WTC11 (cell line): ENCODE data around the gene WSB1.

ENCODE experiments used
- SMAD3 ChIP-seq: sonication (generic); formaldehyde crosslinking; IDR thresholded peaks from 2 replicates; pipeline ENCODE4 v1.8.0; 2022; ENCODE audit warnings: missing genetic modification reagents, mild to moderate bottlenecking, borderline replicate concordance
- TF ChIP-seq, protein P1 (sequence below): fragments of 200-600 bp; IDR thresholded peaks from 2 replicates; pipeline ENCODE4 v1.8.0; 2022; ENCODE audit warnings: antibody characterized with exemption
- TF ChIP-seq, protein P2 (sequence below): fragments of 250-450 bp; sonication (Bioruptor Pico); conservative IDR thresholded peaks from 2 replicates; pipeline ENCODE4 v1.9.0; 2021; ENCODE audit warnings: mild to moderate bottlenecking
- TF ChIP-seq, protein P3 (sequence below): sonication (generic); formaldehyde crosslinking; IDR thresholded peaks from 2 replicates; pipeline ENCODE4 v1.8.0; 2022; ENCODE audit warnings: mild to moderate bottlenecking, missing genetic modification reagents
- TF ChIP-seq, protein P4 (sequence below): sonication (generic); formaldehyde crosslinking; conservative IDR thresholded peaks from 2 replicates; pipeline ENCODE4 v1.8.1; 2022; ENCODE audit warnings: mild to moderate bottlenecking, missing genetic modification reagents

- TF ChIP-seq, protein P1, sequence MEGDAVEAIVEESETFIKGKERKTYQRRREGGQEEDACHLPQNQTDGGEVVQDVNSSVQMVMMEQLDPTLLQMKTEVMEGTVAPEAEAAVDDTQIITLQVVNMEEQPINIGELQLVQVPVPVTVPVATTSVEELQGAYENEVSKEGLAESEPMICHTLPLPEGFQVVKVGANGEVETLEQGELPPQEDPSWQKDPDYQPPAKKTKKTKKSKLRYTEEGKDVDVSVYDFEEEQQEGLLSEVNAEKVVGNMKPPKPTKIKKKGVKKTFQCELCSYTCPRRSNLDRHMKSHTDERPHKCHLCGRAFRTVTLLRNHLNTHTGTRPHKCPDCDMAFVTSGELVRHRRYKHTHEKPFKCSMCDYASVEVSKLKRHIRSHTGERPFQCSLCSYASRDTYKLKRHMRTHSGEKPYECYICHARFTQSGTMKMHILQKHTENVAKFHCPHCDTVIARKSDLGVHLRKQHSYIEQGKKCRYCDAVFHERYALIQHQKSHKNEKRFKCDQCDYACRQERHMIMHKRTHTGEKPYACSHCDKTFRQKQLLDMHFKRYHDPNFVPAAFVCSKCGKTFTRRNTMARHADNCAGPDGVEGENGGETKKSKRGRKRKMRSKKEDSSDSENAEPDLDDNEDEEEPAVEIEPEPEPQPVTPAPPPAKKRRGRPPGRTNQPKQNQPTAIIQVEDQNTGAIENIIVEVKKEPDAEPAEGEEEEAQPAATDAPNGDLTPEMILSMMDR: no peak
- TF ChIP-seq, protein P2, sequence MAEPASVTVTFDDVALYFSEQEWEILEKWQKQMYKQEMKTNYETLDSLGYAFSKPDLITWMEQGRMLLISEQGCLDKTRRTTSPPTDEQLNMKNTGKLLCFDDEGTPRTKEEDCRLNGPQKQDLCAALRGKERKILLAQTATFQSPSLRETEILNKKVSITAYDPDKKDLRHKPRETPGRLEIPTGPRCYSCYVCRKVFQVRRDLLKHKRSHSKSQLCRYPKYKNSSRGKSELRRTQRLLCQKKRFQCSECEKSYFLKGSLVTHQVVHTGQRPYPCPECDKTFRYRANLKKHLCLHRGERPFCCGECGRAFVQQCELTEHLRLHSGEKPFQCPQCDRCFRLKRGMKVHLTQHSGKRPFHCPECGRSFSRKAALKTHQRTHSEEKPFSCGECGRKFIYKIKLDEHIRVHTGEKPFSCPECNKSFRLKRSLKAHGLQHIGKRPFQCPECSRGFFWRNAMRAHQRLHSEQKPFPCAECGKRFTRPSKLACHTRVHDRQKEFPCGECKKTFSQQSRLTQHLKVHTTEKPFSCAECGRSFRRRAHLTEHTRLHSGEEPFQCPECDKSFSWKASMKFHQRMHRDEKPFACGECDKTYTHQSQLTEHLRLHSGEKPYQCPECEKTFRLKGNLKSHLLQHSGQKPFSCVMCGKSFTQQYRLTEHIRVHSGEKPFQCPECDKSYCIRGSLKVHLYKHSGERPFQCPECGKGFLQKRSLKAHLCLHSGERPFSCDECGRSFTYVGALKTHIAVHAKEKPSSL (CRISPR knock-in tag): no peak
- no peak for TF ChIP-seq SMAD3 (CRISPR knock-in tag)
- TF ChIP-seq, protein P3, sequence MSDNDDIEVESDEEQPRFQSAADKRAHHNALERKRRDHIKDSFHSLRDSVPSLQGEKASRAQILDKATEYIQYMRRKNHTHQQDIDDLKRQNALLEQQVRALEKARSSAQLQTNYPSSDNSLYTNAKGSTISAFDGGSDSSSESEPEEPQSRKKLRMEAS (CRISPR knock-in tag): no peak
- TF ChIP-seq, protein P4, sequence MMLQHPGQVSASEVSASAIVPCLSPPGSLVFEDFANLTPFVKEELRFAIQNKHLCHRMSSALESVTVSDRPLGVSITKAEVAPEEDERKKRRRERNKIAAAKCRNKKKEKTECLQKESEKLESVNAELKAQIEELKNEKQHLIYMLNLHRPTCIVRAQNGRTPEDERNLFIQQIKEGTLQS (CRISPR knock-in tag): no peak
Measured at GRCh38 chr17:27353033-27353460, 59.1 kb downstream of the WSB1 start.
